Activated naive CD4-positive, alpha-beta T cell treated with anti-CD3 and anti-CD28 coated beads, Interleukin-2, amount 50 U/mL, for 24 hours (primary cell): ENCODE results near the gene STK24.

Experiments used
- H3K27ac Mint-ChIP-seq: one replicate; pipeline ENCODE4 v1.8.0; 2021; ENCODE audit warnings: mild to moderate bottlenecking, mixed read lengths
- H3K27me3 Mint-ChIP-seq: one replicate; pipeline ENCODE4 v1.8.0; 2021; ENCODE audit warnings: mixed read lengths
- H3K36me3 Mint-ChIP-seq: one replicate; pipeline ENCODE4 v1.8.0; 2021; ENCODE audit warnings: mixed read lengths
- H3K4me1 Mint-ChIP-seq: one replicate; pipeline ENCODE4 v1.8.0; 2021; ENCODE audit warnings: mixed read lengths
- H3K4me3 Mint-ChIP-seq: one replicate; pipeline ENCODE4 v1.8.0; 2021; ENCODE audit warnings: mild to moderate bottlenecking, mixed read lengths
- H3K9me3 Mint-ChIP-seq: one replicate; pipeline ENCODE4 v1.8.0; 2021; ENCODE audit warnings: mixed read lengths

STK24 gene

DNA sequence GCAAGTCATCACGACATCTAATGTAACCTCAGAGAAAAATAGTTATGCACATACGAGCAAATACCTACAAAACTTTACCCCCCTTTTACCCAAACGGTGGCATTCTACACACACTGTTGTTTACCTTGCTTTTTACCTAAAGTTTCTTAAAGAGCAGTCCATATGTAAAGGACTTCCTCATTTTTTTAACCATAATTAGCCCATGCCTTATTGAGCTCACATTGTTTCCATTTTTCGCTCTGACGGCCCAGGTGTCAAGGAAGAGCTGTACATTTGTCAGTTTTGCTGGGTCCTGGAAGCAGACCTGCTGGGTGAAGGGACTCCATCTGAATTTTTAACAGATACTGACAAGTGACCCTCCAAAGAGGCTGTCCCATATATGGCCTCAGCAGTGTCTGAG, 89.4 kb downstream of the STK24 start:
- peaks cover 86% of the 10 kb centered on the region for H3K4me1 Mint-ChIP-seq
- no peaks in the 10 kb centered on the region for H3K27me3 Mint-ChIP-seq
- H3K9me3 Mint-ChIP-seq, result no peaks in the 10 kb centered on the region
- H3K4me3 Mint-ChIP-seq, result no peak overlapping the region
- H3K27ac Mint-ChIP-seq, result peak overlapping the region; percentile 56
- peaks cover 5% of the 10 kb centered on the region for H3K36me3 Mint-ChIP-seq

DNA sequence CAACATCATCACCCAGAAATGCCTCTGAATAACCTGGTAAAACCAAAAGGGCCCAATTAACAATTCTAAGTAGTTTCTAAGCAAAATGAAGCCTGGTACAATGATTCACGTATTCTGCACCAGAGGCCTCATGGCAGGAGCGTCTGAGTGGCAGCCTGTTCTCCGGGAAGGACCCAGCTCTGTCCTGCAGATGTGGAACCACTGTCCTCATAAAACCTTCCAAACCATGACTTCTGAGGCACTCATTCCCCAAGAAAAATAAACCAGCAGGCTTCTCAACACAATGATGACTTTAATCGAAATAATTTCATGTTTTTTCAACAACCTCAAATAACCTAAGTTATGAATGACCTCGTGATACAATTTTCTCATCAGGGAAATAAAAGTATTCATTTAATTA, 89.9 kb downstream of the STK24 start:
- Mint-ChIP-seq H3K36me3 (peaks cover 3% of the 10 kb centered on the region), H3K9me3 (no peaks in the 10 kb centered on the region), H3K27ac (no peak overlapping the region), H3K4me3 (no peak overlapping the region), H3K4me1 (peaks cover 80% of the 10 kb centered on the region), H3K27me3 (no peaks in the 10 kb centered on the region)

DNA sequence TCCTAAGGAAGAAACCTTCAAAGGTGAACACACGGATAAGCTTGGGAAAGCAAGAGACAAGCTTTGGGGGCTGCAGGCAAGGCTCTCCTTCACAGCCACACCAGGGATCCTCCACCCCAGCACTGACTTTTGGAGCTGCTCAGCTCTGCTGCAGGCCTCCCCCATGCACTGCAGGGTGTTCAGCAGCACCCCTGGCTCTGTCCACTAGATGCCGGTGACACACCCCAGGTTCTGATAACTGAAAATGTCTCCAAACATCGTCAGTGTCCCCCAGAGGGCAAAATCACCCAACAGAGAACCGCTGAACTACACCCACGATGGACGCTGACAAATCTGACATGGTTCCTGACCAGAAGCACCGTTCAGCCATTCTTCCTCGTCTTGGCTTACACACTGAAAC, 90.5 kb downstream of the STK24 start:
- H3K36me3 Mint-ChIP-seq, result peaks cover 3% of the 10 kb centered on the region

DNA sequence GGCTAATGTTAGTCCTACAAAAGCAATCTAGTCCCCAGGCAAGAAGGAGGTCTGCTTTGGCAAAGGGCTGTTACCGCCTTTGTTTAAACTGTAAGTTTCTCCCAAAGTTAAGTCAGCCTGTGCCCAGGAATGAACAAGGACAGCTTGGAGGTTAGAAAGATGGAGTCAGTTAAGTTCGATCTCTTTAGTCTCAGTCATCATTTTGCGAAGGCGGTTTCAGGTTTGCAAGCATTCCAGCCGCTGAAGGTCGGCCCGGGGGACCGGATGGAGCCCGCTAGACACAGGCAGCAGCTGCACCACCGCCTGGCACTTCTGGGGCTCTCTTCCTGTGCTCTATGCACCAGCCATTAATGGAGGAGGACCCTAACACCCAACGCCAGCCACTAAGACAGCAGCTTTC, 91.3 kb downstream of the STK24 start:
- Mint-ChIP-seq H3K9me3 (no peaks in the 10 kb centered on the region), H3K27me3 (no peaks in the 10 kb centered on the region), H3K36me3 (peaks cover 4% of the 10 kb centered on the region), H3K27ac (peak overlapping the region; percentile 74), H3K4me3 (no peak overlapping the region), H3K4me1 (peaks cover 80% of the 10 kb centered on the region)

More for the DNA sequence above, 90.5 kb downstream of the STK24 start:
- H3K27me3 Mint-ChIP-seq, result no peaks in the 10 kb centered on the region
- H3K9me3 Mint-ChIP-seq, result no peaks in the 10 kb centered on the region
- peaks cover 80% of the 10 kb centered on the region for H3K4me1 Mint-ChIP-seq
- no peak overlapping the region for H3K4me3 Mint-ChIP-seq
- peak overlapping the region; percentile 4 for H3K27ac Mint-ChIP-seq

DNA sequence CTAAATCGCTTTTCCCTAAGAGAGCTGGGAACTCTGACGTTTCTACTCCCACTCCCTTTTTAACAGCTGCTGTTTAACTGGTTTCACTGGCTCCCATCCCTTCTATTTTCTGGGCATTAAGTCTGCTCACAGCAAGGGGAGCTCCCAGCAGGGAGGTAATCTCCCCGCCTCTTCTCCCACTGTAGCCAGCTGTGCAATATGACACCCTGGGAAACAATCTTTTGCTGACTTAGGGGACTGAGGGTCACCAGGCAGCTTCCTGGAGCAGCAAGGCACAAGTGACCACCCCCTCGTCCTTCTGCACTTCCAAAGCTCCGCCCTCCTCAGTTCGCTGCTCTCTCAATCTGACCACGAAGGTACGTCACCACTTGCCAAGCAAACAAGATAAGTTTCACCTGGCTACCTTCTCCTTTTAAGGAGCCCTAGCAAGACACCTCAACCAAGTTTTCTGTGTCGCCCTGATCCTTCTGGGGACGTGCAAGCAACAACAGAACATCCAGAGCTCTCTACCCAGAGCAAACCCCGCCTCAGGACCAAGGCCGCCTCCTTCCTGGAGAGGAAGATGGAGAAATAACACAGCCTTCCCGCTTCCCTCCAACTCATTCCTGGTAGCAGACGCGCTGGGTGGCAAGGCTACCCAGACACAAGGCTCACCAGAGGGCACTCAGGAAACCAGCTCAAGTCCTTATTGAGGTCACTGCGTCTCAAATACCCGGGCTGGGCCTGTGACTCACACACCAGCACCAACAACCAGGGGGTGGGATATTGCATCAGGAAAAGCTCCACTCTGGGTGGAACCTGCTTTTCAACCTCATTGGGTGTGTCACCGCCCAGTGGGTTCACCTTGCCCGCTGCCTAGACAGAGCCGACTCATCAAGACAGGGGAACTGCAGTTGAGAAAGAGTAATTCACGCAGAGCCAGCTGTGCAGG, 92.4 kb downstream of the STK24 start:
- peak overlapping the region; percentile 84 for H3K27ac Mint-ChIP-seq
- H3K4me1 Mint-ChIP-seq, result peaks cover 77% of the 10 kb centered on the region
- peak overlapping the region; percentile 28 for H3K4me3 Mint-ChIP-seq
- H3K9me3 Mint-ChIP-seq, result no peaks in the 10 kb centered on the region
- peaks cover 3% of the 10 kb centered on the region for H3K36me3 Mint-ChIP-seq
- no peaks in the 10 kb centered on the region for H3K27me3 Mint-ChIP-seq

DNA sequence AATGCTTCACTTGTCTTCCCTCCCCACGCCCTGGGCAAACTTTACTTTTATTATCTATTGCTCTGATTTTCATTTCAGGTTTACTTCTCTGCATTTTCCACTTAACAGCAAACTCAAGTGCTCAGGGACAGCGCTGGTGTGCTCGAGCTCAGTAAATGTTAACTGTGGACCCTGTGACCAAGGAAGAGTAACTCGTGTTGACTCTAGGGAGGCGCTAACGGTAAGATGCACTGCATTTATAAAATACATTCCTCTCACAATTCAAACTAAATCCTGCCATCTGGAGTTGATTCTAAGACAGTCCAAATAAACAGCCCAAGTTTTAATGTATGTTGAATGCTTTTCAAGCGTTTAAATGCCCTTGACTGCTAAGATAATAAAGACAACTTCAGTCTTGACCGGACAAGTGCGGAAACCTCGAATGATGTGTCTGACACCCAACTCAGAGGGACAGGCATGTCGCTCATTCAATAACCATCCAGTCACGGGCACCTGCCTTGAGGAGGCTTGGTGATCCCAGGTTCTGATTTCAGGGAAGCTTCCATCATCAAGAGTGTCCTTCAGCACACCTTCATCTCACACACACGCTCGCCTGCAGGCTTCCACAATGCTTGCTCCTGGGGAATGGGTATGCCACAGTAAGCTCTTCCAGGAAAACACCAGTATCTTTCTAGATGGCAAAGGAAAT, 93.2 kb downstream of the STK24 start:
- Mint-ChIP-seq H3K9me3 (no peaks in the 10 kb centered on the region), H3K4me1 (peaks cover 77% of the 10 kb centered on the region), H3K4me3 (no peak overlapping the region), H3K27ac (peak overlapping the region; percentile 37), H3K27me3 (no peaks in the 10 kb centered on the region), H3K36me3 (peaks cover 4% of the 10 kb centered on the region)

DNA sequence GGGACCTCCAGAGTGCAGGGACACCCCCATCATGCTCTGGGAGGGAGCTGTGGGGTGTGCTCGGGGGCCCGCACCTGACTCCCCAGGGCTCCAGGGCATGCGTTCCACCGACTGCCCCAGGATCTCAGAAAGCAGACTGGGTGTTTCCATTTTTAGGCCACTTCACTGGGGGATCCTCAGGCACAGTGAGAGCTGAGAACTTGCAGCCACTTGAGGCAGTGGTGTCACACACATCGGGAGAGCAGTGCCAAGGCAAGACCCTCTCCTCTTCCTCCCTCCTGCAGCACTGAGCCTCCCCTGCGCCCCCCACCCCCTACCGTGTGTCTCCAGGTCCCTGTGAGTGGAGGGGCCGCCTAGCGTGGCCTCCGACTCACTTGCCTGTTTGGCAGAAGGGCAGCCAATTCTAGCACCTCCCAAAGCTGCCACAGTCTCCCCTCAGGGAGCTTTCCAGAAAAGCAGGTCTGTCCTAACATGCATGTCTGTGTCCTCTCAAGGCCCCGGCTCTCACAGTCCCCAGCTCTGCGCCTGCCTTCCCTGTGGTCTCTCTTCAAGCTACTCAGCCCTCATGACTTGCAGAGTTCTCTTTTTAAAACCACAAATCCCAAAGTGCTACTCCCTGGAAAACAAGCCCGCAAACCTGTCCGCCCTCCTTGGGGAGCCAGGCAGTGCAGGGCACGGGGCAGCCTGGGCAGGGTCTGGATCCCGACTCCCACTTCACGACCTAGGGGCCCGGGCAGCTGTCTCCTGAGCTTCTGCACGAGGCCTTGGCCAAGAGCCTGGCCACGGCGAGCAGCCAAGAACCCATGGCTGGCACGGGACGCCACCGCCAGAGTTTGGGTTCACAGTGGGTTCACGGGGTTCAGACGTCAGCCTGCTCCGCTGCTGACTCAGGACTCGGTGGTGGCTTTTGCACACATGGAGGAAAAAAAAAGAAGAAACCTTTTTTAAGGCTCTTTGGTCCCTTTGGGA, 94.1 kb downstream of the STK24 start:
- no peaks in the 10 kb centered on the region for H3K9me3 Mint-ChIP-seq
- H3K27me3 Mint-ChIP-seq, result no peaks in the 10 kb centered on the region
- H3K36me3 Mint-ChIP-seq, result peaks cover 5% of the 10 kb centered on the region
- H3K4me3 Mint-ChIP-seq, result no peak overlapping the region
- peaks cover 77% of the 10 kb centered on the region for H3K4me1 Mint-ChIP-seq
- H3K27ac Mint-ChIP-seq, result peak overlapping the region; percentile 46

DNA sequence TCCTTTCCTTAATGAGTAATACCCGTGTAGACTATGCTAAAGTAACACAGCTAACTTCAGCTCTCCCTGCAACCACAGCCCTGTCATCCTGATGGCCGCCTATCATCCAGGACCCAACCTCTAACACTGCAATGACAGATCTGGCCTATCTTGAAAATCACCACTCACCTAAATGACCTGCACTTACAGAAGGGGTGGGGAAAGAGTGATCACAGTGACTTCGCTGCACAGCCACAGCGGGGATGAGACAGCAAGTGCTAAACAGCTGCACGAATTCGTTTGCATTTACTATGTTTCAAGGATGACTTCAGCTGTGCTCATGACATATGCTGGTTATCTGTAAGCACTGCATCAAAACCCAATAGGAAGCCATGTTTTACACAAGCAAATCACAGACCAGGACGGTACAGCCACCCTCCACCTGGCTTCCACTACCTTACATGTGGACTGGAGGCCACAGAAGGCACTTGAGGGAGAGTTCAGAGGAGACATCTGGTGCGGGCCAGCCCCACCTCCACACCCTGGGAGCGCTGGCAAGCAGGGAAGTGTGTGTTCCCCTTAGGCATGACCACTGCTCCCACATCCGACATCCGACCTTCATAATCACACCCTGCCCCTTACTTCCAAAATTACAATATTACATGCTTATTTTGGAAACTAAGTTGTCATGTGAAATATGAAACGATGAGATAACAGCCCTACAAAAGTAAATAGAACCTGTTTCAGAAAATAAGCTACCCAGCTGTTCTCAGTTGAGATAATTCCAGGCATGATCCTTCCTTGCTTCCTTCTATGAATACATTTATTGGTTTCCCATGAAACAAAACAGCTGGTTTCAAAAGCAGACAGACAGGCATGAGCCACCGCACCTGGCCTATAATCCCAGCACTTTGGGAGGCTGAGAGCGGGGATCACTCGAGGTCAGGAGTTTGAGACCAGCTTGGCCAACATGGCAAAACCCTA, 95.7 kb downstream of the STK24 start:
- no peaks in the 10 kb centered on the region for H3K27me3 Mint-ChIP-seq
- no peaks in the 10 kb centered on the region for H3K9me3 Mint-ChIP-seq
- peaks cover 77% of the 10 kb centered on the region for H3K4me1 Mint-ChIP-seq
- peak overlapping the region; percentile 92 for H3K27ac Mint-ChIP-seq
- H3K36me3 Mint-ChIP-seq, result peaks cover 6% of the 10 kb centered on the region
- H3K4me3 Mint-ChIP-seq, result peak overlapping the region; percentile 47

DNA sequence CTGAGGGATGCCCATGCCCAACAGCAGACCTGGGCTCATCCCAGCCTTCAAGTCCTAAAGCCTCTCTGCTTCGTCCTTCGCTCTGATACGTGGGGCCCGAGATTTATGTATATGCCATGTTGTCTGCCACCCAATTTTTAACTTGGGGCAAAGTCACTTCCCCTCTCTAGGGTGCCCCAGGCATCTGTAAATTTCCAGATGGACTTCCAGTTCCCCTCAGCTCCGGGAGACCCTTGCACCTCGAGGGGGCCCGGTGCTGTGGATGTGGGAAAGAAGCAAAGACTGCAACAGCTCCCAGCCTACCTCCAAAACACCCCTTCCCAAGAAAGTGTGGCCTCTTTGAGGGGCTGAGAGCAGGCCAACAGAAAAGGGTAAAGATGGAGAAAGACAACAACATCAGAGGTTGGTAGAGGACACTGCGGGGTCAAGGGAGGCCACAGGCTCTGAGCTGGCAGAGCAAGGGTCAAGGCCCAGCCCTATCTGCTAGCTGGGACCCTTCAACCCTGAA, 97.4 kb downstream of the STK24 start:
- H3K36me3 Mint-ChIP-seq, result peaks cover 6% of the 10 kb centered on the region
- no peaks in the 10 kb centered on the region for H3K9me3 Mint-ChIP-seq
- H3K27me3 Mint-ChIP-seq, result no peaks in the 10 kb centered on the region
- H3K4me1 Mint-ChIP-seq, result peaks cover 66% of the 10 kb centered on the region
- no peak overlapping the region for H3K4me3 Mint-ChIP-seq
- H3K27ac Mint-ChIP-seq, result peak overlapping the region; percentile 46

DNA sequence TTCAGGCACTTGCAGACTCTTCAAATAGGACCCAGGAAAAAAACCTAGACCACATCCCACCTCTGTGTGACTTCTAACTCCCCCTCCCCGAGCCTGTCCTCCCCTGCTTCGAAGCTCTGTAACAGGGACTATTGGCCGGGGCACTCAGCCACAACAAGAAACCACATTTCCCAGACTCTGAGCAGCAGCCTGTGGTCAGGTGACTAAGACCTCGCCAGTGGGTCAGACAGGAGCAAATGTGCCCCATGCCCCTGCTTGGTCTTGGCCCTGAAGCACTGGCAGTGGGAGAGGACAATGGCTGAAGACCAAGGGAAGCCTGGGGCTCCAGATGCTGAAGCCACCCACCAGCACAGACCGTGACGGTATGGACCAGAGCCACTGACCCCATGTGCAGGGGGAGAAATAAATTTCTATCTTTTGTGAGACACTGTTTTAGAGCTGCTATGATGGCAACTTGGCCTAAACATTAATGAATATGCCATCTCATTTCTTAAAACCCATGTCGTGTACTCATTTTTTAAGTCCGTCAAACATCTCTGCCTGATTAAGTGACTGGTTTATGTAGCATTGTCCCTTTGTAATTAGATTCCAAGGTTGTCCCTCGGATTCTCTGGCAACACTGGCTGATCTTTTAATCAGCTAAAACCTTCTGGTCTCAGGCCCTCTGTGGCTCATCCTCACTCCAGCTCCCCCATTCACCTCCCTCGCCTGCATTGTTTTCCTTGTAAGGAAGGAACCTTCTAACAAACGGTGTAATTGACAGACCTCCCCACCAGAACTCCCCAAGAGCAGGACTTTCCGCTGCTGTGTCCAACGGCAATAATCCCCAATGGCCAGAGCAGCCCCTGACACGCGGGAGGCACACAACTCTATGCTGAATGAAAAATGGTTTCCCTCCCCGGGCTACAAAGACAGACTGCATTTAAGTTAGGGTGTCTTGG, 98.4 kb downstream of the STK24 start:
- H3K36me3 Mint-ChIP-seq, result peaks cover 9% of the 10 kb centered on the region
- H3K27ac Mint-ChIP-seq, result peak overlapping the region; percentile 88
- no peaks in the 10 kb centered on the region for H3K27me3 Mint-ChIP-seq
- peaks cover 62% of the 10 kb centered on the region for H3K4me1 Mint-ChIP-seq
- H3K4me3 Mint-ChIP-seq, result peak overlapping the region; percentile 62
- H3K9me3 Mint-ChIP-seq, result no peaks in the 10 kb centered on the region

DNA sequence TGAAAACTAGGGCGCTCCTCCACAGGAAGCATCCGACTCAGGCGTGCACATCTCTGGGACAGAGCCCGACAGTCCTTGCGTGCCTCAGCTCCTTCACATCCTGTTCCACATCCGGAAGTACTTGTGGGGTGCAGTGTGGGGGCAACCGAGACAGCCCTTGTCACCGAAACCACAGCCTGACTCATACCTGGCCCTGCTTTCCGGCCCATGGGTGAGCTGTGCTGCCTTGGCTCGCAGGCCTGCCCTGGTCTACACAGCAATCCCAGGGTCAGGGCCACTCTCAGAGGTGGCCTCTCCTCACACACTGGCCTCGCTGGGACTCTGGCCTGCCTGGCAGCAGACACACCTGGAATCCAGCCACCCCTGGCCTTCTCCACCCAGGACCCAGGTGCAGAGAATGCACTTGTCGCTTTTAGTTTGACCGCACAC, 100.4 kb downstream of the STK24 start:
- no peaks in the 10 kb centered on the region for H3K9me3 Mint-ChIP-seq
- no peaks in the 10 kb centered on the region for H3K27me3 Mint-ChIP-seq
- H3K4me3 Mint-ChIP-seq, result peak overlapping the region; percentile 87
- peaks cover 72% of the 10 kb centered on the region for H3K4me1 Mint-ChIP-seq
- H3K27ac Mint-ChIP-seq, result peak overlapping the region; percentile 98
- peaks cover 16% of the 10 kb centered on the region for H3K36me3 Mint-ChIP-seq

DNA sequence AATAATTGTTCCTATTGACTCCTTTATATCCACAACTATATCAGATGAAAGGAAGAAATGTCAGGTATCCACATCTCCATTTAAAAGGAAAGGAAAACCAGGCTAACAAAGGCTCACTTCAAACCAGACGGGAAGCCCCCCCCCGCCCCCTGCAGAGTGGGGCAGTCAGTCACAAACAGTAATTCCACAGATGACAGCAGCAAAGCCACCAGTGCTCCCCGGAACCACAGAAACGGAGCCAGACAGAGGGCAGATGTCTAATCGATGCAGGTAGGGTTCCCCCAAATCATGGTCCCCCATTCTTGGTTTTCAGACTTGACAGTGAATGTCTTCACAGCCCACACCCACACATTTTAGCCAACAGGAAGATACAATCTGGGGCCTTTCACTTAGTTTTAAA, 100.8 kb downstream of the STK24 start:
- Mint-ChIP-seq H3K4me3 (peak overlapping the region; percentile 87), H3K4me1 (peaks cover 72% of the 10 kb centered on the region), H3K36me3 (peaks cover 15% of the 10 kb centered on the region), H3K9me3 (no peaks in the 10 kb centered on the region), H3K27ac (peak overlapping the region; percentile 98), H3K27me3 (no peaks in the 10 kb centered on the region)

DNA sequence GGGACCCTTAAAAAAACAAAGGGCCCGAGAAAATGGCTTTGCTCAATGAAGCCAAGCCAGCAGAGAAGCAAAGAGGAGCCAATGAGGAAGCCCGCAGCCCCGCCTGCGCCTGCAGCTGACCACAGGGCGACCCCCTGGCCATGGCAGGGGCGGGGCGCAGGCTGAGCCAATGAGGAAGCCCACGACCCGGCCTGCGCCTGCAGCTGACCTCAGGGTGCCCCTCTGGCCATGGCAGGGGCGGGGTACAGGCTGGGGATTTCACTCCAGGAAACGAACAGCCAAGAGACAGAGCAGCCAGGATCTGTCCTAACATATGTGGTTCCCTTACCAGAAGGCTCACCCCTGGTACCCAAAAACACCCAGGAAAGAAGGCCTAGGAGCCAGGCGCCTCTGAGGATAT, 101.4 kb downstream of the STK24 start:
- H3K9me3 Mint-ChIP-seq, result no peaks in the 10 kb centered on the region
- H3K4me3 Mint-ChIP-seq, result no peak overlapping the region
- peaks cover 67% of the 10 kb centered on the region for H3K4me1 Mint-ChIP-seq
- no peaks in the 10 kb centered on the region for H3K27me3 Mint-ChIP-seq
- H3K27ac Mint-ChIP-seq, result no peak overlapping the region
- peaks cover 13% of the 10 kb centered on the region for H3K36me3 Mint-ChIP-seq
